Activated naive CD8-positive, alpha-beta T cell (primary cell): Measurements from ENCODE around the gene KCNMA1.

Experiments
- H3K27ac Mint-ChIP-seq: one replicate; pipeline ENCODE4 v1.8.0; 2021; ENCODE audit warnings: mixed read lengths
- H3K27me3 Mint-ChIP-seq: one replicate; pipeline ENCODE4 v1.8.0; 2021; ENCODE audit warnings: mixed read lengths
- H3K36me3 Mint-ChIP-seq: one replicate; pipeline ENCODE4 v1.8.0; 2021; ENCODE audit warnings: mixed read lengths
- H3K4me1 Mint-ChIP-seq: one replicate; pipeline ENCODE4 v1.8.0; 2021; ENCODE audit warnings: low read depth, mixed read lengths
- H3K4me3 Mint-ChIP-seq: one replicate; pipeline ENCODE4 v1.8.0; 2021; ENCODE audit warnings: mild to moderate bottlenecking, mixed read lengths
- H3K9me3 Mint-ChIP-seq: one replicate; pipeline ENCODE4 v1.8.0; 2021; ENCODE audit warnings: low read depth, mixed read lengths

The KCNMA1 gene

DNA sequence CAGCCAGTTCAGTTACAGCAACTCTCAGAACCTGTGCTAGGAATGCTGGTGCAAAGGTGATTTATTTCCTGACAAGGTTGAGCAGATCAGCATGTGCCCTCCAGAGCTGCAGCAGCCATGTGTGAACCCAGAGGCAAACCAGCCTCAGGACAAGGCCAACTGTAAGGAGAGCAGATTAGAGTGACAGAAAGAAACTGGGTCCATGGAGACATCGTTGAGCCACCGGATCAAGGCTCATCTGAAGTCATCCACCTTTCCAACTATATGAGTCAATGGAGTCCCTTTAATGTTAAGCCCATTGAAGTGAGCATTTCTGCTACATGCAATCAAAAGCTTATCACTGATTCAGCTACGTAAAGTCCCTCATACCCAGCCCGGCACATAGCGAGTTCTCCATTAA lies 26.4 kb downstream of the KCNMA1 start:
- H3K27me3 Mint-ChIP-seq = peaks cover 3% of the 10 kb centered on the region
- no peak overlapping the region for H3K27ac Mint-ChIP-seq
- no peak overlapping the region for H3K4me3 Mint-ChIP-seq
- H3K4me1 Mint-ChIP-seq = no peaks in the 10 kb centered on the region
- no peaks in the 10 kb centered on the region for H3K9me3 Mint-ChIP-seq
- H3K36me3 Mint-ChIP-seq = no peaks in the 10 kb centered on the region

DNA sequence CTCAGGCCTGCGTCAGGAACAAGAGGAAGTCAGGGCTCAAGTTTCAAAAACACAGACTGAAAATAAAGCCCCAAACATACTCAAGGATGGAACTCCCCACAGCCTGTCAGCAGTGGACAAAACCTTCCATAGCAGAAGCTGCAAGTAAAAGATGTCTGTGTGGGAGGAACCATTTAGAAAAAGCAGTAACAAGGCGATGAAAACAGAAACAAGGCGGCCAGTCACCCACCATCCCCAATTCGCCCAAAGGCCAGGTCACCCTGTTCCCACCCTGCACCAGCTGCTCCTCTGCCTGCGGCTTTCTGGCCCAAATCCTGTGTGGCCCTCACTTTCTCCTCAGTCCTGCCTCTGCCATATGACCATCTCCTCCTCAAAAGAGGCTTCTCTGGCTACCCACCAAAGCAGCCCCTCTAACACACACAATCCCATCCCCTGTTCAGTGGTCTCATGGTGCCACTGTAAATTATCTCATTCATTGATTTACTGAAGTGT lies 27.8 kb downstream of the KCNMA1 start:
- Mint-ChIP-seq H3K9me3 (no peaks in the 10 kb centered on the region), H3K36me3 (no peaks in the 10 kb centered on the region), H3K27ac (no peak overlapping the region), H3K4me3 (no peak overlapping the region), H3K4me1 (no peaks in the 10 kb centered on the region), H3K27me3 (no peaks in the 10 kb centered on the region)

DNA sequence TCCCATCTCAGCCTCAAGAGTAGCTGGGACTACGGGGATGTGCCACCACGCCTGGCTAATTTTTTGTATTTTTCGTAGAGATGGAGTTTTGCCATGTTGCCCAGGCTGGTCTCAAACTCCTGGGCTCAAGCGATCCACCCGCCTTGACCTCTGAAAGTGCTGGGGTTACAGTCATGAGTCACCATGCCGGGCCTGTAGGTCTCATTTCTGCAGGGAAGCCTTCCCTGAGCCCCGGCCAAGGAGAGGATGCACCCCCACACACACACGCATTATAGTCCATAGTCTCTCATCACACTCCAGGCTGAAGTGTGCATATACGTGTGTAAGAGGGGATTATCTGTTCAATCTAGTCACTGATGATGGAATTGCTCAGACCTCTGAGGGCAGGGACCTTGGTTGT lies 29.3 kb downstream of the KCNMA1 start:
- Mint-ChIP-seq H3K4me3 (no peak overlapping the region), H3K27me3 (no peaks in the 10 kb centered on the region), H3K4me1 (peaks cover 9% of the 10 kb centered on the region), H3K9me3 (no peaks in the 10 kb centered on the region), H3K27ac (no peak overlapping the region), H3K36me3 (no peaks in the 10 kb centered on the region)

DNA sequence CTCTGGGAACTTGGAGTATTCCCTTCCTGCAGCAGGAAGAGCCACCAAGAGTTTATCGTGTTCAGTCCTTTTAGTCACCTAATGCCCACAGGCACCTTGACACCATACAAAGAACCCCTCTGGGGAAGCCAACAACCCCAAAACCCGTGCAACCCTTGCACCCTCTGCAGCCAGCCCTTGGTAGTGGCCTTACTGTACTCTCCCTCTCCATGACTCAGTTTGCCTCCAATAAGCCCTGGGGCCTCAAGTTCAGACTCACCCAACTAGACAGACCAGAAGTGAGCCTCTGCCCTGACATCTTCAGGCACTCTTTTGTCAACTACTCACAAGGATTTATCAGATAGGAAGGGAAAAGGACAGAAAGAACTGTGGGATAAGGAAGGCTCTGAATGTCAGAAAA lies 30.9 kb downstream of the KCNMA1 start:
- Mint-ChIP-seq H3K27me3 (no peaks in the 10 kb centered on the region), H3K36me3 (no peaks in the 10 kb centered on the region), H3K27ac (no peak overlapping the region), H3K9me3 (no peaks in the 10 kb centered on the region), H3K4me3 (no peak overlapping the region), H3K4me1 (peaks cover 16% of the 10 kb centered on the region)

DNA sequence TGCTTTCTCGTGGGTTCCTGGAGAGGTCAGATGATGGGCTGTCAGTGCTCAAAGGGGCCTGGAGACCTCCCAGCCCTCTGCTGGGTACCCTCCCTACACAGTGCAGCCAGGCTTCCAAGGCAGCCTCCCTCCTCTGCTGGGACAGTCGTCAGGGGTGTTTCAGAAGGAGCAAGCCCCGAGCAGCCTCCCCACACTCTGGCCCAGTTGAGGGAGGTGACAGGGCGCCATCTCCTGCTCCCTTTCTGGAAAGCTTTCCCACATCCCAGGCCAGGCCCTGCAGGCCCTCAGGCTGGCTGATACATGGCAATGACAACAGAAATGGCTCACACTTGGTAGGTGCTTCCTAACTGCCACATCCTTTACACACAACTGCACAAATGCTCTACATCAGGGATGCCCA lies 32.1 kb downstream of the KCNMA1 start:
- Mint-ChIP-seq H3K36me3 (no peaks in the 10 kb centered on the region), H3K4me3 (no peak overlapping the region), H3K9me3 (no peaks in the 10 kb centered on the region), H3K4me1 (peaks cover 16% of the 10 kb centered on the region), H3K27ac (no peak overlapping the region), H3K27me3 (no peaks in the 10 kb centered on the region)

DNA sequence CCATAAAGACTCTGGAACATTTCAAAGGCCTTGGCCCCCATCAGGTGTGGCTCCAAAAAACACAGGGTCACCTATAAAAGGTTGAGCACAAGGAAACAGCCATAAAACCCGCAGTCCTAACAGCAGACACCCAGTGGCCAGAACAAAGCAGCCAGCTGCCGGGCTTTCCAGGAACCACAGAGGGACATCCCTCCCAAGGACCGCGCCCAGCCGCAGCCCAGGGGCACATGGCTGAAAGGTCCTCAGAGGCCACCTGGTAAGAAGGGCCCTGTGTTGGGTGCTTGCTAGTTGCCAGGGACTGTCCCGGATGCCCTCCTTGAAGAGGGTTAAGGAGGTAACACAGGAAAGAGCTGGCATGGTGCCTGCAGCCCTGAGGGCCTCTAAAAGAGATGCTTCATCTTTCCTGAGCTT lies 32.7 kb downstream of the KCNMA1 start:
- no peak overlapping the region for H3K27ac Mint-ChIP-seq
- H3K4me3 Mint-ChIP-seq = no peak overlapping the region
- no peaks in the 10 kb centered on the region for H3K9me3 Mint-ChIP-seq
- peaks cover 16% of the 10 kb centered on the region for H3K4me1 Mint-ChIP-seq
- no peaks in the 10 kb centered on the region for H3K36me3 Mint-ChIP-seq
- H3K27me3 Mint-ChIP-seq = no peaks in the 10 kb centered on the region

DNA sequence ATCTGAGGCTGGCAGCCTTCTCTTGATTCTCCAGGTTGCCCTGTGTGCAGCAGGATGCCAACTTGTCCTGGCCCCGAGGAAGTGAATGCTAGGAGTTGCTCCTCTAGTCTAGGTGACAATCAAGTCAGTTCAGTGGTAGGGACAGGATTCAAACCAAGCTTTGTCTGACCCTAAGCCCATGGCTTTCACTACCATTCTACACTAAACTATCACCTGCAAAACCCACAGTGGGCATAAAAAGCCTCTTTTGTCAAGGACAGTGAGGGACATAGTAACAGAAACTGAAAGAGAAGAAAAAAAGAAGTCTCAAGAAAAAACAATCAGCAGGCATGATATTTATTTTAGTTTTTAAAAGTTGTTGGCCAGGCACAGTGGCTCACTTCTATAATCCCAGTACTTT lies 33.5 kb downstream of the KCNMA1 start:
- no peaks in the 10 kb centered on the region for H3K36me3 Mint-ChIP-seq
- H3K4me1 Mint-ChIP-seq = peaks cover 16% of the 10 kb centered on the region
- H3K9me3 Mint-ChIP-seq = no peaks in the 10 kb centered on the region
- no peak overlapping the region for H3K4me3 Mint-ChIP-seq
- no peak overlapping the region for H3K27ac Mint-ChIP-seq
- peaks cover 1% of the 10 kb centered on the region for H3K27me3 Mint-ChIP-seq

DNA sequence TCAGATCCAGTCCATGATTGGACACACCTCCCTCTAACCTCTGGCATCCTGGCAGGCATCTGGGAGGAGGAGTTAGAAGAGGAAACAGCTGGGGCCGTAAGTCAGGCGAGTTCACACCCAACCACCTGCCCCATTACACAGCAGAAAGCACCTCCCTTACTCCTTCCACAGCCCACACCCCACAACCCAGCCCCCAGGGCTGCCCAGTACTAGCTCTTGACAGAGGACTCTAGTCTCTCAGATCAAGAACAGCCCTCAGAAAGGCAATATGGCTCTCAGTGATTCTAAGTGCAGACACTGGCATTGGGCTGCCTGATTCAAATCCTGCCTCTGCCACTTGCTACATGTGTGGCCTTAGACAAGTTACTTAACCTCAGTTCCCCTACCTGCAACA lies 34.1 kb downstream of the KCNMA1 start:
- Mint-ChIP-seq H3K27ac (no peak overlapping the region), H3K9me3 (no peaks in the 10 kb centered on the region), H3K4me1 (peaks cover 16% of the 10 kb centered on the region), H3K36me3 (no peaks in the 10 kb centered on the region), H3K4me3 (peak overlapping the region; percentile 28), H3K27me3 (peaks cover 1% of the 10 kb centered on the region)

DNA sequence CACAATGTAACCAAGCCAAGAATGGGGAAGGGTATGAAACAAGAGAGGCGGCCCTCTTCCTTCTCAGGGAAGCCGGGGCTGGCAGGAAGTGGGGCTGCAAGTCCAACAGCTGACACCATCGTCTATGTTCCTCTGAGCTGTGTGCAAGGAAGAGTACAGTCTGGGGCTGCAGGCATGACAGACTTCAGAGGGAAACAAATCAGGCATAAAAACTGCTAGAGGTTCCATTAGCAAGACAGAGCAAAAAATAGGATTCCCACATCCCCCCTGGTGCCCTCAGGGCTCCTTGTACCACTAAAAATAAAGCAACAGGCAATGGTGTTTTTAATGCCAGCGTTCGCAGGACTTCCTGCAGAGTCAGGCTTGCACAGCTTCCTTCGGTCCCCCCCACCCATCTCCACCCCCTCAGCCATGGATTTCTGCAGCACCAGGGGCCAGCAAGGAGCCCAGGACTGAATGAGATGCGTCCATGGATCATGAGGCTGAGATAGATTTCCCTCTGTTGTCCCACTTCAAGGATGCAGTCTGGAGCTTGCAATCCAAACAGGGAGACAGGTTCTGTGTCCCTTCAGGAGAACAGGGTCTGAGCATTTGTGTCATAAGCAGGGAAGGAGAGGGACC lies 34.6 kb downstream of the KCNMA1 start:
- Mint-ChIP-seq H3K36me3 (no peaks in the 10 kb centered on the region), H3K9me3 (no peaks in the 10 kb centered on the region), H3K4me3 (peak overlapping the region; percentile 66), H3K27me3 (peaks cover 1% of the 10 kb centered on the region), H3K27ac (no peak overlapping the region), H3K4me1 (peaks cover 16% of the 10 kb centered on the region)

DNA sequence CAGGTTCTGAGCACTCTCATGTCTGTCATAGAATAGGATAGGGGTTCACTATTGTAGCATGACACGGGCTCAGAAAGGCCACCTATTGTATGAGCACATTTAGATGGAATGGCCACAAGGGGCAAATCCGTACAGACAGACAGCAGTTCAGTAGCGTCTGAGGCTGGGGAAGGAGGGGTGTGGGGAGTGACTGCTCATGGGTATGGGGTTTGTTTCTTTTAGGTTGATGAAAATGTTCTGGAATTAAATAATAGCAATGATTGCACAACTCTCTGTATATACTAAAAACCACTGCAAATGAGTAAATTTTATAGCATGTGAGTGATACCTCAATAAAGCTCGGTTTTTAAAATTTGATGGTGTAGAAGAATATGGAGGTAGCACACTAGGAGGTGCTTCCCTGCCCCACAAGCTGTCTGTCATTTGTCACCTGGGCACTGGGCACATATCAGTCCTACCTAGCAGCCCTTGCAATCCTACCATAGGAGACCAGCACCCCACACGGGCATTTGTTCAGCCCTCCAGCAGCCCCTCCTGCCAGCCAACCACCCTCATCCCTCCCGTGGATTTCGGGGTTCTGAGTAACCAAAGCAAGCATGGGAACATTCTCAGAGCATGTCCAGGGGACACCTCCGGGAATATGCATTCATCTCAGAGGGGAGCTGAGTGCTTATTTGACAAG lies 35.2 kb downstream of the KCNMA1 start:
- no peaks in the 10 kb centered on the region for H3K9me3 Mint-ChIP-seq
- peak overlapping the region; percentile 66 for H3K4me3 Mint-ChIP-seq
- no peak overlapping the region for H3K27ac Mint-ChIP-seq
- H3K4me1 Mint-ChIP-seq = peaks cover 16% of the 10 kb centered on the region
- peaks cover 1% of the 10 kb centered on the region for H3K27me3 Mint-ChIP-seq
- H3K36me3 Mint-ChIP-seq = no peaks in the 10 kb centered on the region

DNA sequence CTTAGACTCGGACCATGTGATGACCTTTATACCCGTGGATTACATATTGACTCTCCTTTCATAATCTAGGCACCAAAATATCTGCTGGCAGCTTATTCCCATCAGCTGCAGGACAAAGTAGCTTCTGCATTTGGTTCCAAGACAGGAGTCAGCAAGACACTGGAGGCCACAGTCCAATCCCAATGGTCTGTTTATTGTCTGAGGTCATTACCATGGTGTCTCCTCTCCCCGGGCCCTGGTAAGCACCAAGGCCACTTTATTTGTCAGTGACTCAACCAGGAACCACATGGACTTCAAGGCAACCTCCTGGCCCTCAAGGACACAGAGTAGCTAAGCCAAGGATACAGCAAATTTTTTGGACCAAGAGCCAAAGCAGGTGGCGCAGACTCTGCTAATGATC lies 36.1 kb downstream of the KCNMA1 start:
- H3K9me3 Mint-ChIP-seq = no peaks in the 10 kb centered on the region
- H3K27me3 Mint-ChIP-seq = peaks cover 1% of the 10 kb centered on the region
- no peak overlapping the region for H3K4me3 Mint-ChIP-seq
- no peak overlapping the region for H3K27ac Mint-ChIP-seq
- H3K36me3 Mint-ChIP-seq = no peaks in the 10 kb centered on the region
- H3K4me1 Mint-ChIP-seq = peaks cover 16% of the 10 kb centered on the region

DNA sequence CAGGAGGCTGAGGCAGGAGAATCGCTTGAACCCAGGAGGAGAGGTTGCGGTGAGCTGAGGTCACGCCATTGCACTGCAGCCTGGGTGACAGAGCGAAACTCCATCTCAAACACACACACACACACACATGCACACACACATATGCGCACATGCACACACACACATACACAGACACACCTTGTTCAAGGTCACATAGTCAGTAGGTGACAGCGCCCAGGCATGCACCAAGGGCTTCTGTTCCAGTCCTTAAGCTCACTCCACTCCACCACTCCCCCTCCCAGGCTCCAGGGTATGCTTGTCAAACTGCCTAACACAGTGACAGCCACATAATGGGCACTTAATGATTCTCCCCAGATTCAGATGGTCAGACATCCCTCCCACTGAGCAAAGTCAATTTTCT lies 37.0 kb downstream of the KCNMA1 start:
- H3K36me3 Mint-ChIP-seq = no peaks in the 10 kb centered on the region
- H3K9me3 Mint-ChIP-seq = no peaks in the 10 kb centered on the region
- H3K27ac Mint-ChIP-seq = no peak overlapping the region
- no peak overlapping the region for H3K4me3 Mint-ChIP-seq
- peaks cover 16% of the 10 kb centered on the region for H3K4me1 Mint-ChIP-seq
- peaks cover 1% of the 10 kb centered on the region for H3K27me3 Mint-ChIP-seq

DNA sequence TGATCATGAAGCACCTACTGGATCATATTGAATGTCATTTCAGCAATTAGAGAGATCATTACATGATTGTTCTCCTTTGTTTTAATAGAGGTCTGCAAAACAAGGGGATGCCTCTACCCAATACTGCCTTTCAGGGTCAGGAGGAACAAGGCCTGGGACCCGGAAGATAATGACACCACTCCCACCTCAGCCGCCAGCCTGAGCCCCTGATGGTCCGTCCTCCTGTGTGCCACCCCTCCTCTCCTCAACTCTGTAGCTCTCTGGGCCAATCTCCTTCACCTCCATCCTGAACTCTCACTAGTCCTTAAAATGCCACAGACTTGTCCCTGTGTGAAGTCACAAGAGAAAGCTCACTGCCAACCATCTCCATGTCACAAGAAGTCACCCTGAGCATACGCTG lies 38.0 kb downstream of the KCNMA1 start:
- peaks cover 16% of the 10 kb centered on the region for H3K4me1 Mint-ChIP-seq
- no peaks in the 10 kb centered on the region for H3K36me3 Mint-ChIP-seq
- H3K27ac Mint-ChIP-seq = no peak overlapping the region
- no peak overlapping the region for H3K4me3 Mint-ChIP-seq
- no peaks in the 10 kb centered on the region for H3K9me3 Mint-ChIP-seq
- H3K27me3 Mint-ChIP-seq = peaks cover 1% of the 10 kb centered on the region

DNA sequence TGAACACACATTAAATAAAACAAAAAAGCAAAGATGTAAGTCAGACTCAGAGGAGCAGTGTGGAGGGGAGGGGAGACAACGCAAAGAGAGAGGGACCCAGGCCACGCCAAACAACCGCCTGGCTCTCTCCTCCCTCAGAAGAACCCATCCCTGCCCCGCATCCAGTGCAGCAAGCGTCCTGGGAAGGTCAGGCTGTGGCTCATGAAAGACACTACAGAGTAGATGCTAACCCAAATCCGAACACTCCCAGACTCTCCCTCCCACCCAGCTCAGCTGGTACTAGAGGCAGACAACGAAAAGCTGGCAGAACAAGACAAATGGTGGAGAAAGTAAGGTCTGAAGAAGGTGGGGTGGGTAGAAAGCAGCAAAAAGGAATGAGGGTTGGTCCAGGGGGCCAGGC lies 39.0 kb downstream of the KCNMA1 start:
- Mint-ChIP-seq H3K4me1 (peaks cover 10% of the 10 kb centered on the region), H3K9me3 (no peaks in the 10 kb centered on the region), H3K36me3 (no peaks in the 10 kb centered on the region), H3K27me3 (peaks cover 1% of the 10 kb centered on the region), H3K27ac (no peak overlapping the region), H3K4me3 (no peak overlapping the region)

DNA sequence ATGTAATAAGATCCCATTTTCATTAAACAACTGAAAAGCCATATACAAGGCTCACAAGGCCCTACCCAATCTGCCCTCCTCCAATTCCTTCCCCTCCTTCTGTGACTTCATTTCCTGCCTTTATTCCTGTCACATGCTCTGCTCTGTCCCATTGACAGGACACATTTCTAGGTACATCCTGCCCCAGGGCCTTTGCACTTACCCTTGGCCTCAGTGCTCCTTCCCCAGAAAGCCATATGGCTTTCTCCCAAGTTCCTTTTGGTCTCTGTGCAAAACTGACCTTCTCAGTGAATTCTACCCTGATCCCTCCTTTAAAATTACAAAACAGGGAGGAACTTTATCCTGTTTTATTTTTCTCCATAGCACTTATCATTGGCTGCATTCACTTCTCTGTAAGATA lies 40.0 kb downstream of the KCNMA1 start:
- no peaks in the 10 kb centered on the region for H3K9me3 Mint-ChIP-seq
- H3K27ac Mint-ChIP-seq = peak overlapping the region; percentile 22
- no peaks in the 10 kb centered on the region for H3K4me1 Mint-ChIP-seq
- H3K27me3 Mint-ChIP-seq = peaks cover 1% of the 10 kb centered on the region
- H3K36me3 Mint-ChIP-seq = no peaks in the 10 kb centered on the region
- no peak overlapping the region for H3K4me3 Mint-ChIP-seq

DNA sequence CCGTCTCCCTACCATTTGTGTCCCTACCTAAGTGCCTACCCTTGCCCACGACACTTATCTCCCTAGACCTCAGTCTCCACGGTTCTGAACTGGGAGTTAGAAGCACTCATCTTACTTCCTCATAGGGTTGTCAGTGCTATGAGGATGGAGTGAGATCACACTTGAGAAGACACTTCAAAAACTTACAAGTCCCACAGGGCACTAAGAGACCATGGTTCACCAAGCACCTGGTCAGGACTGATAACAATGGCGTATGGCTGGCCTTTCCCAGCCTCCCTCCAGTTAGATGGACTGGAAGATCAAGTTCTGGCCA lies 43.2 kb downstream of the KCNMA1 start:
- H3K4me1 Mint-ChIP-seq = no peaks in the 10 kb centered on the region
- no peak overlapping the region for H3K4me3 Mint-ChIP-seq
- H3K9me3 Mint-ChIP-seq = no peaks in the 10 kb centered on the region

More for the DNA sequence above, 43.2 kb downstream of the KCNMA1 start:
- Mint-ChIP-seq H3K27ac (no peak overlapping the region), H3K36me3 (no peaks in the 10 kb centered on the region), H3K27me3 (no peaks in the 10 kb centered on the region)
